GM12864 (cell line): ENCODE data around the gene URM1.

Experiments
- DNase-seq: peaks from one replicate; pipeline ENCODE4 v3.0.0-alpha.2; 2011; ENCODE audit warnings: low read depth
- H3K4me3 ChIP-seq: 2 replicates; pipeline ENCODE4 v1.5.1; 2011; ENCODE audit warnings: mild to moderate bottlenecking, low read depth, low read length, control low read depth
- CTCF ChIP-seq: IDR thresholded peaks from 2 replicates; pipeline ENCODE4 v1.5.1; 2011; ENCODE audit warnings: low read depth, mild to moderate bottlenecking, moderate library complexity, low read length, control low read depth, inconsistent platforms; ENCODE audit errors: missing control alignments

URM1 gene

GRCh38 chr9:128384801-128385495, 13.8 kb downstream of the URM1 start:
- TF ChIP-seq CTCF, result no peak
- H3K4me3 ChIP-seq, result no peak overlapping the region
- DNase-seq, result no peak

- no peak overlapping the region for H3K4me3 ChIP-seq
- no peak for TF ChIP-seq CTCF
- no peak for DNase-seq
These were observed 14.6 kb downstream of the URM1 start for GRCh38 chr9:128385496-128386460.

- DNase-seq, result no peak
- no peak for TF ChIP-seq CTCF
These were observed 17.0 kb downstream of the URM1 start for GRCh38 chr9:128388150-128388549.

GRCh38 chr9:128389395-128390149, 18.4 kb downstream of the URM1 start:
- TF ChIP-seq CTCF, result no peak
- no peak overlapping the region for H3K4me3 ChIP-seq
- no peak for DNase-seq

More at GRCh38 chr9:128388150-128388549, 17.0 kb downstream of the URM1 start:
- H3K4me3 ChIP-seq, result no peak overlapping the region

GRCh38 chr9:128390150-128390812, 19.1 kb downstream of the URM1 start:
- TF ChIP-seq CTCF, result no peak
- no peak overlapping the region for H3K4me3 ChIP-seq
- no peak for DNase-seq
